Measurements from ENCODE around the gene AFF3.

DNA sequence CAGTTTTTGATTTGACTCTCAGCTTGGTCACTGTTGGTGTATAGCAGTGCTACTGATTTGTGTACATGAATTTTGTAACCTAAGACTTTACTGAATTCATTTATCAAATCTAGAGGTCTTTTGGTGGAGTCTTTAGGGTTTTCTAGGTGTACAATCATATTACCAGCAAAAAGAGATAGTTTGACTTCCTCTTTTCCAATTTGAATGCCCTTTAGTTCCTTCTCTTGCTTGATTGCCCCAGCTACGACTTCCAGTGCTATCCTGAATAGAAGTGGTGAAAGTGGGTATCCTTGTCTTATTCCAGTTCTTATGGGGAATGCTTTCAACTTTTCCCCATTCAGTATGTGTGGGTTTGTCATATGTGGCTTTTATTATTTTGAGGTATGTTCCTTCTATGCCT lies 339.7 kb downstream of the AFF3 start:
- TF ChIP-seq, protein P1, sequence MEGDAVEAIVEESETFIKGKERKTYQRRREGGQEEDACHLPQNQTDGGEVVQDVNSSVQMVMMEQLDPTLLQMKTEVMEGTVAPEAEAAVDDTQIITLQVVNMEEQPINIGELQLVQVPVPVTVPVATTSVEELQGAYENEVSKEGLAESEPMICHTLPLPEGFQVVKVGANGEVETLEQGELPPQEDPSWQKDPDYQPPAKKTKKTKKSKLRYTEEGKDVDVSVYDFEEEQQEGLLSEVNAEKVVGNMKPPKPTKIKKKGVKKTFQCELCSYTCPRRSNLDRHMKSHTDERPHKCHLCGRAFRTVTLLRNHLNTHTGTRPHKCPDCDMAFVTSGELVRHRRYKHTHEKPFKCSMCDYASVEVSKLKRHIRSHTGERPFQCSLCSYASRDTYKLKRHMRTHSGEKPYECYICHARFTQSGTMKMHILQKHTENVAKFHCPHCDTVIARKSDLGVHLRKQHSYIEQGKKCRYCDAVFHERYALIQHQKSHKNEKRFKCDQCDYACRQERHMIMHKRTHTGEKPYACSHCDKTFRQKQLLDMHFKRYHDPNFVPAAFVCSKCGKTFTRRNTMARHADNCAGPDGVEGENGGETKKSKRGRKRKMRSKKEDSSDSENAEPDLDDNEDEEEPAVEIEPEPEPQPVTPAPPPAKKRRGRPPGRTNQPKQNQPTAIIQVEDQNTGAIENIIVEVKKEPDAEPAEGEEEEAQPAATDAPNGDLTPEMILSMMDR (IDR thresholded peaks at IDR 0.05; ENCODE audit: low read depth, low read length, missing input control): no peak
- TF ChIP-seq TAF1 (conservative IDR thresholded peaks at IDR 0.05): no peak
- TF ChIP-seq, protein P2, sequence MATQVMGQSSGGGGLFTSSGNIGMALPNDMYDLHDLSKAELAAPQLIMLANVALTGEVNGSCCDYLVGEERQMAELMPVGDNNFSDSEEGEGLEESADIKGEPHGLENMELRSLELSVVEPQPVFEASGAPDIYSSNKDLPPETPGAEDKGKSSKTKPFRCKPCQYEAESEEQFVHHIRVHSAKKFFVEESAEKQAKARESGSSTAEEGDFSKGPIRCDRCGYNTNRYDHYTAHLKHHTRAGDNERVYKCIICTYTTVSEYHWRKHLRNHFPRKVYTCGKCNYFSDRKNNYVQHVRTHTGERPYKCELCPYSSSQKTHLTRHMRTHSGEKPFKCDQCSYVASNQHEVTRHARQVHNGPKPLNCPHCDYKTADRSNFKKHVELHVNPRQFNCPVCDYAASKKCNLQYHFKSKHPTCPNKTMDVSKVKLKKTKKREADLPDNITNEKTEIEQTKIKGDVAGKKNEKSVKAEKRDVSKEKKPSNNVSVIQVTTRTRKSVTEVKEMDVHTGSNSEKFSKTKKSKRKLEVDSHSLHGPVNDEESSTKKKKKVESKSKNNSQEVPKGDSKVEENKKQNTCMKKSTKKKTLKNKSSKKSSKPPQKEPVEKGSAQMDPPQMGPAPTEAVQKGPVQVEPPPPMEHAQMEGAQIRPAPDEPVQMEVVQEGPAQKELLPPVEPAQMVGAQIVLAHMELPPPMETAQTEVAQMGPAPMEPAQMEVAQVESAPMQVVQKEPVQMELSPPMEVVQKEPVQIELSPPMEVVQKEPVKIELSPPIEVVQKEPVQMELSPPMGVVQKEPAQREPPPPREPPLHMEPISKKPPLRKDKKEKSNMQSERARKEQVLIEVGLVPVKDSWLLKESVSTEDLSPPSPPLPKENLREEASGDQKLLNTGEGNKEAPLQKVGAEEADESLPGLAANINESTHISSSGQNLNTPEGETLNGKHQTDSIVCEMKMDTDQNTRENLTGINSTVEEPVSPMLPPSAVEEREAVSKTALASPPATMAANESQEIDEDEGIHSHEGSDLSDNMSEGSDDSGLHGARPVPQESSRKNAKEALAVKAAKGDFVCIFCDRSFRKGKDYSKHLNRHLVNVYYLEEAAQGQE (IDR thresholded peaks at IDR 0.05): no peak
- TF ChIP-seq, protein P3, sequence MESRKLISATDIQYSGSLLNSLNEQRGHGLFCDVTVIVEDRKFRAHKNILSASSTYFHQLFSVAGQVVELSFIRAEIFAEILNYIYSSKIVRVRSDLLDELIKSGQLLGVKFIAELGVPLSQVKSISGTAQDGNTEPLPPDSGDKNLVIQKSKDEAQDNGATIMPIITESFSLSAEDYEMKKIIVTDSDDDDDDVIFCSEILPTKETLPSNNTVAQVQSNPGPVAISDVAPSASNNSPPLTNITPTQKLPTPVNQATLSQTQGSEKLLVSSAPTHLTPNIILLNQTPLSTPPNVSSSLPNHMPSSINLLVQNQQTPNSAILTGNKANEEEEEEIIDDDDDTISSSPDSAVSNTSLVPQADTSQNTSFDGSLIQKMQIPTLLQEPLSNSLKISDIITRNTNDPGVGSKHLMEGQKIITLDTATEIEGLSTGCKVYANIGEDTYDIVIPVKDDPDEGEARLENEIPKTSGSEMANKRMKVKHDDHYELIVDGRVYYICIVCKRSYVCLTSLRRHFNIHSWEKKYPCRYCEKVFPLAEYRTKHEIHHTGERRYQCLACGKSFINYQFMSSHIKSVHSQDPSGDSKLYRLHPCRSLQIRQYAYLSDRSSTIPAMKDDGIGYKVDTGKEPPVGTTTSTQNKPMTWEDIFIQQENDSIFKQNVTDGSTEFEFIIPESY (IDR thresholded peaks at IDR 0.05): no peak

All from liver (tissue), 3 donors.